Smooth muscle cell of the pulmonary artery (primary cell): ENCODE data around the gene ATP2C1. TPM values are rescaled to one million over a fixed set of nuclear protein-coding genes. Genes with fewer than 3 reads are reported as not detected.

Experiments used
- total RNA-seq: library from RNA; depleted of rRNA; stranded (reverse); fragments of >200 nt; gene quantifications from 2 replicates; pipeline ENCODE4 v1.2.3, GENCODE V29; 2014

Gene ATP2C1, protein sequence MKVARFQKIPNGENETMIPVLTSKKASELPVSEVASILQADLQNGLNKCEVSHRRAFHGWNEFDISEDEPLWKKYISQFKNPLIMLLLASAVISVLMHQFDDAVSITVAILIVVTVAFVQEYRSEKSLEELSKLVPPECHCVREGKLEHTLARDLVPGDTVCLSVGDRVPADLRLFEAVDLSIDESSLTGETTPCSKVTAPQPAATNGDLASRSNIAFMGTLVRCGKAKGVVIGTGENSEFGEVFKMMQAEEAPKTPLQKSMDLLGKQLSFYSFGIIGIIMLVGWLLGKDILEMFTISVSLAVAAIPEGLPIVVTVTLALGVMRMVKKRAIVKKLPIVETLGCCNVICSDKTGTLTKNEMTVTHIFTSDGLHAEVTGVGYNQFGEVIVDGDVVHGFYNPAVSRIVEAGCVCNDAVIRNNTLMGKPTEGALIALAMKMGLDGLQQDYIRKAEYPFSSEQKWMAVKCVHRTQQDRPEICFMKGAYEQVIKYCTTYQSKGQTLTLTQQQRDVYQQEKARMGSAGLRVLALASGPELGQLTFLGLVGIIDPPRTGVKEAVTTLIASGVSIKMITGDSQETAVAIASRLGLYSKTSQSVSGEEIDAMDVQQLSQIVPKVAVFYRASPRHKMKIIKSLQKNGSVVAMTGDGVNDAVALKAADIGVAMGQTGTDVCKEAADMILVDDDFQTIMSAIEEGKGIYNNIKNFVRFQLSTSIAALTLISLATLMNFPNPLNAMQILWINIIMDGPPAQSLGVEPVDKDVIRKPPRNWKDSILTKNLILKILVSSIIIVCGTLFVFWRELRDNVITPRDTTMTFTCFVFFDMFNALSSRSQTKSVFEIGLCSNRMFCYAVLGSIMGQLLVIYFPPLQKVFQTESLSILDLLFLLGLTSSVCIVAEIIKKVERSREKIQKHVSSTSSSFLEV
- 172 and 215 TPM in 2 replicates for total RNA-seq

DNA sequence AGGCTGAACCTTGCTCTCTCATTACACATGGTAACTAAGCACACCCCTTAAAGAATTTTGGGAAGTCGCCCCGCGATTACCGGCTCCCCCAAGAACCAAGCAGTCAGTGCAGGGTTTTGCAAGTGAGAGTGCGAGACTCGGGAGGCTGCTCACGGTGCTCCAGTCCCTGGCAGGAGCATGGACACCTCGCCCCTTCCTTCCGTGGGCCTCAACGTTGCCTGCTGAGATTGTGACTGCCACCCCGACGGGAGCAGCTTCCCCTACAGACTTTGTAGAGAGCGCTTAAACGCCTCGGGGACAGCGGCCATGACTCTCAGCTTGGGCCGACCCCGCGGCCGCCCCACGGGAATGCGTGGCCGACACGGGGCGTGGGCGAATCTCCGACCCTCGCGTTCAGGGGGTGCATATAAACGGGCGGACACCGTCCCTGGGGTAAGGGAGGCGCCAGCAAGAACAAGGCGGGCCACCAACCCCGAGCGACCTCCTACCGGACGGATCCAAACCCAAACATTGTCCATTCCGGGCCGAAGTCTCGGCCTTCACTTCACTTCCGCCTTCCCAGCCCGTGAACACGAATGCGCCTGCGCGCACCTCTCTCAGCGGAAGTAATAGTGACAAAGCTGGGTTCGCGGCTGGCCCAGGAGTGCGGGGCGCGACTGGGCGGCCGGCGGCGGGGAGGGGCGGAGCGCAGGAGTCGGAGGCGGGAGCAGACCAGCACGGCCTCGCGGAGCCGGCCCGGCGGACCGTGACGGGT is at the start of gene ATP2C1:
Gene ATP2C1 (plus strand): TSS at position 709 of the 754 bp plus-strand sequence. CDS start 686 bp downstream, outside the sequence.

DNA sequence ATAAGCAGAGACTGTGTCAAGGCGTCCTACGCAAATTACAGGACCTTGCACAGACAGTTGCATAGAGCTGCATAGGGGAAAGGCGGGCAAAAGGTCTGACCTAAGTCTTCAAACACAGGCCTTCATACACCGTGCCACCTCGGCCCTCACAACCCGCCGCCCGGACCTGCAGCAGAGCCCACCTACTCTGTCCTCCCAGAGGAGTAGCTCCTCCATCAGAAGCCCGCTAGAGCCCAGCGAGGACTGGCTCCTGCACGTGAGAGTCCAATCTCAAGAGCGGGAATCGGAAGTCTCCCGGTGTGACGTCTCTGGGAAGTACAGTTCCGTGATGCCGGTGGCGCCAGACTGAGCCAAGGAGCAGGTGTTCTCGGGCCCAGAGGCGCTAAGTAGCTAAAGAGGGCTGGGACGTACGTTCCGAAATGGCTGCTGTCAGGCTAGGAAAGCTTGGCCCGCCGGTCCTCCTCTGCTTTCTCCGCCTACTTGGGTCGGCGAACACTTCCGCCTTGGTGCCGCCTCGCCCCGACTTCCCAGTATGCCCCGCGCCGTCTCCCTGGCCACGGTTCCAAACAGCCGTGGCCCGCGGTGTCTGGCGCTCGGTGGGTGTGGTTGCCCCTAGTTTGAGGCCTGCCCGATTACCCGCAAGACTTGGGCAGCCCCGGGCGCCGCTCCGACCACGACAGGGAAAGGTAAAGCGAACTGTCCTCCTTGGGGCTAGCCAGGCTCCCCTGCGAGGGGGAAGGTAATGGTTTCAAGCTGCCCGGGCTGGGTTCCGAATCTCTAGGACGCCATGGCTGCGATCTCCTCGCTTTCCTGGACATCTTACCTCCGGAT is 132.7 kb downstream of the ATP2C1 start, which contains the start of the genes ASTE1 and NEK11:
Gene ASTE1 (minus strand): TSS at position 505 of the 831 bp plus-strand sequence. CDS start 1,519 bp downstream, outside the sequence.
Gene NEK11 (plus strand): TSS at position 557 of the 831 bp plus-strand sequence. CDS start 2,832 bp downstream, outside the sequence.

Other genes with a start within 250 kb of the ATP2C1 start
- 31.5 and 37.9 TPM in 2 replicates for gene PIK3R4, start 147.3 kb upstream of the ATP2C1 start, total RNA-seq
- gene ASTE1, start 132.7 kb downstream of the ATP2C1 start, total RNA-seq = 6.2 and 7.4 TPM in 2 replicates
- gene NEK11, start 132.8 kb downstream of the ATP2C1 start, total RNA-seq = 5.9 and 6.5 TPM in 2 replicates